CD4-positive, alpha-beta T cell treated with Interferon gamma for 1 hour (primary cell): ENCODE results near the gene GIMAP4.
"Not testable (repeated sequence)": the region's sequence is repeated elsewhere in the genome, so short reads cannot be mapped to it uniquely, and the experiment has no call there.

Experiments used
- DNase-seq: peaks from one replicate; pipeline ENCODE4 v3.0.0-alpha.2; 2020

The GIMAP4 gene

DNA sequence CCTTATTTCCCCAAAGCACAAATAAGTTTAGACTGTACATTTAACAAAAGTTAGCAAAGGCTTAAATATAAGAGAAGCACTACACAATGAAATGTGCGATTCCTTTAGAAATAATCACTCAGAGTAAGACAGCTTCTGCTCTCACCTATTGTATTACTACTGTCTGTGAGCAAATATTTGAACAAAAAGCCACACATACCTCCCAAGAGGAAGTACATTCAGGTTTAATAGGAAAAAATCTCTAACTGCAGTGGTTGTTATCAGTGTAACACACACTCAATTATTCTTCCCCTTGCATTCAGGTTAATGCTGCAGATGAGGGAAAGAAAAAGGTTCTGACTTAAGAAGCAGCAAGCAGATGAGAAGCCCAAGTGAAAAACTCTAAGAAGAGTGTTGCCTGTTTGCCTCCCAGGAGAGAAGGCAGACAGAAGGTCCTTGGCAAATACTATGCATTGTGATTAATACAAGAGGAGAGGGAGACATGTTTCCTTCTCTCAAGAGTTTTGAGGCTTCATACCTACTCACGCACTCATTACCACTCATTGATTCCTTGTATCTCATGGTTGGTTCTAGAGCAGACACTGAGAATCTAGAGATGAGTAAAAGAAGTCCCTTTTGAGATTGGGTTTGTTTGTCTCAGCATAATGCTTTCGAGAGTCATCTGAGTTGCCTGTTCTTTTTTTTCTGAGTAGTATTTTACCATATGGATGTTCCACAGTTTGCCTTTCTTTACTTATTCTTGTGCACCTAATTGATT, 13.6 kb downstream of the GIMAP4 start:
- DNase-seq = no peak

DNA sequence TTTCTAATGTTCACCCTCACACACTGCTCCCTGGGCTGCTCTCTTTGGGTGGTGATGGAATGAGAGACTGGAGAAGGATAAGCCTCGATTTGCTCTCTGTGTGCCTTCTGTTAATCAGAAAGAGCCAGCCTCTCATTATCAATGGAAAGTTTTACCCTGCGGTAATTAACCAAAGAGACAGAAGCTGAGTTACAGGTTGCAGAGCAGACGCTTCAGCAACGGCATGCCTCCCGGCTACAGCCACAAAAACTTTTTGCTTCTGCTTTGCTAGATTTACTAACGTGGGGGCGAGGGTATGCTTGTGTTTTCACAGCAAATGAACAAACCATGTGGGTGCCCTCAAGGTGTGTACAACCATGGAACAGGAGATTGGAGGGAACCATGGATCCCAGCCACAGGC, 18.0 kb downstream of the GIMAP4 start:
- DNase-seq = no peak

DNA sequence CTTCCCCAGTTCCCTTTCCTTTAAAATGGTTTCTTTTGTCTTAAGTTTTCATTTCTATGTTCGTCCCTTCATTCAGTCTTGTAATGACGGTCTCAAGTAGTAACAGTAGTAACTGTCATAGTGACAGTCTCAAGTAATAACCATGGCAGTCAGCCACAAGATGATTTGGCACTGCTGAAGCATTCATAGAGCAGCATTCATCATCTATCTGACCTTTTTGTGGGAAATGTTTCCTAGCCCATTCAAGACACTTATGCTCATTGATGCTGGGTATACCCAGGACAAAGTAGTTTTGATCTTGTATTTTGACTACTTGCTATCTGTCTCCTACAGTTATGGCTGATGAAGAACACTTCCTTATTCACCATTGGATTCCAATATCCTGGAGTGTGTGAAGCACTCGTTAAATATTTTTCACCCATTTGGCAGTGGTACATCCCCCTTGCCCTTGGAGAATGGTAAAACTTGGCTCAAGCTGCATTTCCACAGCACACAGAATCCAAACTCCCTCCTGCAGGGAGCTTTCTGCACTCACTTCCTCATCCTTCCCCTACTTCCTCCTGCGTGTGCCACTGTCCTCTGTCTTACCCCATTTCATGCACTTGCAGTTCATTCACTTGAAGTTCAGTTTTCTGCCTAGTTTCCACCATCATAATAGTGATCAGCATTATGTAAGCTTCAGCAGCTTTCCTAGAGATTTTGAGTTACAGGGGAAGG, 19.0 kb downstream of the GIMAP4 start:
- peak; percentile 25 for DNase-seq

DNA sequence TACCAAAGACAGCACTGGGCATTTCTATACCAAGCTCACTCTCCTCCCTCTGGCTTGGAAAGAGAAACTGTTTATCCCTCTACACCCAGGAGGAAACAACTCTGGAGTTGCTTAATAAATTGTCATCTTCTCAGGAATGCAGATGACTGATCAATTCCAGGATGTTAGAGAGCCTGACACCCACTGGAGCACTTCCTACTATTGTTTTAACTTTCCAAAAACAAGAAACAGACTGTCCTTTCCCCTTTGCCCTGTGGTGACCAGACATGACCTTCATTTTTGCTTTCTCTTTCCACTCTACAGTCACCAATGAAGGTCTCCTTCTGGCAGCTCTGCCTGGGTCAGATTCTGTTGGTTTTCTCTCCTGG, 19.6 kb downstream of the GIMAP4 start:
- DNase-seq = no peak

DNA sequence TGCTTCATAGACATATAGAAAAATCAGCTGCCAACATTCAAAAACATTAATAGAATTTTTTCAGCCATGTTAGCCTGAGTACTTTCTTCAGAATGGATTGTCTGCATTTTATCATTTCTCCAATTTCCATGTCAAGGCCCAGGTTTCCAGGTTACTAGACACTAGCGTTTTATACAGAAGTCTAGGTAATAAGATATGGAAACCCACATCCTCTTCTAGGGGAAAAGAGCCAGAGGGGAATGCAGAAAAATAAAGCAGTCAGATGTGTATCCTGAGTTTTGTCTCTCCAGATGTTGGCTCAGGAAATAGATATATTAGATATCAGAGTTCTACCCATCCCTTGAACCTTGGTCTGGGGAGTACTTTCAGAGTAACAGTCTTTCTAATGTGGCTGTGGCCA, 20.4 kb downstream of the GIMAP4 start:
- no peak for DNase-seq

DNA sequence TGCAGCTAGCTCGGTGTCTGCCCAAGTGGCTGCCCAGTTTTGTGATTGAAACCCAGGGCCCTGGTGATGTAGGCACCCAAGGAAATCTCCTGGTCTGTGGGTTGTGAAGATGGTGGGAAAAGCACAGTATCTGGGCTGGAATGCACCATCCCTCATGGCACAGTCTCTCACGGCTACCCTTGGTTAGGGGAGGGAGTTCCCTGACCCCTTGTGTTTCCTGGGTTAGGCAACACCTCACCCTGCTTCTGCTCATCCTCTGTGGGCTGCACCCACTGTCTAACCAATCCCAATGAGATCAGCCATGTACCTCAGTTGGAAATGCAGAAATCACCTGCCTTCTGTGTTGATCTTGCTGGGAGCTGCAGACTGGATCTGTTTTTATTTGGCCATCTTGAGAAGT, 27.6 kb downstream of the GIMAP4 start:
- DNase-seq = no peak

DNA sequence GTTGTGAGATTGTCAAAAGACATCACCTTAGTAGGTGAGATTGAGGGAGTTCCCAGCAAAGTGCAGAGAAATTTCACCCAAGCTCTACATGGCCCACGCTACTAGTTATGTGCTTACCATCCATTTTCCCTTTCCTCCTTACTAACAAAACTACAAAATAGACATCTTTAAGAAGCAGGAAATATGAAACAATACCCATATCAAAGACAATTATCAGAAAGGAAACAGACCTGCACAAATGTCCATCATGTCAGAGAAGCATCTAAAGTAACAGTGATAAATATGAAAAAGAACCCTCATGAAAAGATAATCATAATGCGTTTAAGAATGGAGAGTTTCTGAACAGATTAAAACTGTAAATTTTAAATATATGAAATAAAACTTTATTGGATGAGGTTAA, 28.2 kb downstream of the GIMAP4 start:
- no peak for DNase-seq

DNA sequence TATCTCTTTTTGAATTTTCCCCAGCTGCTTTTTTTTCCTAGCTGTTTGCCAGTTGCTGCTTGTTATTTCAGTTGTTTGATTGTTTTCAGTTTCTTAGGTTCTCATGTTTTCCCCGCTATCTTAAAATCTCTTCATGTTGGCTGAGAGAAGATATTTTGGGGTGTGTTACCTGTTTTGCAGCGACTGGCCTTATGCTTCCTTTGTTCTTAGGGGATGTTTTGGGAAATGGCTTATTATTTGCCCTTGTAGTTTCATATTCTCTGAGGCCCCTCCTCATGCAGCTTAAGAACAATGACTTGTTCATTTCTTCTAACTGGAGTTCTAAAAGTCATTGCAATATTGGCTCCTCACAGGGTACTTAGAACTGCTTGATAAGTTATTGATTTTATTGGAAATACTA, 36.4 kb downstream of the GIMAP4 start:
- DNase-seq = not testable (repeated sequence)

DNA sequence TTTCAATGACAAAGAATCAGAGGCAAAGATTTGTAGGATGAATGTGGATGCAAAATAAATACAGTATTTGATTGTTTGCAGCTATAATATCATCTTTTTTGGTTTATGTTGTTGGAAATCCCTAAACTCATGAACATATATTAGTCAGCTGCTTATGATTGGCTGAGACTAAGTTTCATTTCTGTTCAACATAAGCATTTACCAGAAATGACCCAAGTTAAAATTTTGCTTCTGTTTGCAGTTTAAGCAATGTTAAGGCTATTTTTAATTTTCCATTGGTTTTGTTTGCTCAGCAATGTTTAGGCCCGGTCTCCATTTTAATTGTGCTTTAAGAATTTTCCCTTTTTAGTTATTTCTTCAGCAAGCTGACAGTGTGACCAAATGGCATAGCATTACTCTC, 43.0 kb downstream of the GIMAP4 start:
- no peak for DNase-seq

DNA sequence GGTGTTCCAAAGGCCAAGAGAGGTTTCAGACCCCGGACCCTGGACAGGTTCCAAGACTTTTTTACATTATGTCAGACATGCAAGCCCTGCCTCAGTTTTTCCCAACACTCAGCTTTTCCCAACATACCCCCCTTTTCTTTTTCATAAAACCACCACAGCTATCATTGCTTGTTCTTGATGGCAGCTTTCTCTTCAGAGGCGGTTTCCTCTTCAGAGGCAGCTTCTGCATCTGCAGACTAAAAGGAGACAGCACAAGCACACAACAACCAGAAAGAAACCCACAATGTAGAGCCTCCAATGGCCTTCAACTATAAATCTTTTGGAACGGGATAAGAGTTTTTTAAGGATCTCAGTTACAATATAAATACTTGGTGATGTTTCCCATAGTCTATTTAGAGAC, 45.7 kb downstream of the GIMAP4 start:
- no peak for DNase-seq

DNA sequence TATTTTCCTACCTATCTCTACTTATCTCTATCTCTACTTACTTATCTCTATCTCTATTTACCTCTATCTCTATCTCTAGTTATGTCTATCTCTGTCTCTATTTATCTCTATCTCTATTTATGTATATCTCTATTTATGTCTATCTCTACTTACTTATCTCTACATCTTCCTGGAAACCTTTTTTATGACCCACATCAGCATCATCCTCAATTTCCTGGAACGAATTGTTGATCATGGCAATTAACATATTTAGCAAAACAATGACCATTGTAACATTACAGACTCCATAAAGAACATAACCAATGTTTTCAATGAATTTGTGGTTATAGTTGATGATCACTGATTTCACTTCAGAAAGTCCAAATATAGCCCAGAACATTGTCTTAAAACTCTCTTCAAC, 46.7 kb downstream of the GIMAP4 start:
- DNase-seq = no peak

DNA sequence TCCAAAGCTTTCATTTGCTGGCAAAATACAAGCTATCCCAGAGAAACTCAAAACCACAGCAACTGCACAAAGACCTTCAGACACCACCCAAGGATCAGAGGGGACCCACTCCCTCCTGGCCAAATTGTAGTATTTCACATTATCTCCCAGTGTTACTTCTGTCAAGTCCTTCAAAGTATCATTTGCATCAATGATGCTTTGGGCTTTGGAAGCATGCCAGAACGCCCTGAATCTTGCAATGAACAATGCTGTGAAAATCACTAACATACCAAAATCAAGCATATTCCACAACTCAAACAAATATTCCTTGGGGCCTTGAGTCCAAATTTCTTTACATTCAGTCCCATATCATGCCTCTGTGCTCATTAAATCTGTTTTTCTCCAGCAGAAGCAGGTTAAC, 47.2 kb downstream of the GIMAP4 start:
- DNase-seq = not testable (repeated sequence)

DNA sequence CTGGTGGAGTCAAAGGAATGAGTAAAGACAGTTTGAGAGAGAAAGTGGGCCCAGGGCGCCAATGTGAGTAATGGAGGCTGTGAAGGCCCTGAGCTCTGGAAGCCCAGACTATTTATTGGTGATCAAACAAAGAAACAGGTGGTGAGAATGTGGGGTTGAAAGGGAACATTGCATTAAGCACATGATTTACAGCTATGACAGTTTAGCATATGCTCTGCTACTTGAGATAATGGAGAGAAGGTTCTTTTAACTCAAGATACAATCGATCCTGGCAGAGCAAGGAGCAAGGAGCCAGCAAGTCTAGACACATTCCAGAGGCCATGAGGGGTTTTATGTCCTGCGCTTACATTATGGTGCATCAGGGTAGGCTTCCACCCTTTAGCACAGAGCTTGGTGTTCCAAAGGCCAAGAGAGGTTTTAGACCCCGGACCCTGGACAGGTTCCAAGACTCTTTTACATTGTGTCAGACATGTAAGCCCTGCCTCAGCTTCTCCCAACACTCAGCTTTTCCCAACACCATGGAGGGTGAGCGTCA, 48.1 kb downstream of the GIMAP4 start:
- DNase-seq = not testable (repeated sequence)

DNA sequence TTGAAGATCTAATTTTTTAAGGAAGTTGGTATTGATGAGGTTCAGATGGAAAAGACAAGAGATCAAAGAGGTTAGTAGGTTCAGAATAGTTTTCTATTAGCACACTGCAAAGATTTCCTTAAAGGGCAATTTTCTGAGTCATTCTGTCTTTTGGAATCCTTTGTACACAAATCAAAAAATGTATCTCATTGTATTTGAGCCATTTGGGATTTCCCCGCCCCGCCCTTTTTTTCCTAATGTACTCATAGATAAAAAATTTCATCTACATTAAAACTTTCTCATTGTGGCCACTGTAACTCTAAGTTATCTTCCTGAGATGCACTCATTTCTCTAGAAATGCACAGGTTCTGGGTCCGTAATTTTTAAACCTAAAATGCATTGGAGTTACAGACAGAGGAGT, 52.9 kb downstream of the GIMAP4 start:
- no peak for DNase-seq

DNA sequence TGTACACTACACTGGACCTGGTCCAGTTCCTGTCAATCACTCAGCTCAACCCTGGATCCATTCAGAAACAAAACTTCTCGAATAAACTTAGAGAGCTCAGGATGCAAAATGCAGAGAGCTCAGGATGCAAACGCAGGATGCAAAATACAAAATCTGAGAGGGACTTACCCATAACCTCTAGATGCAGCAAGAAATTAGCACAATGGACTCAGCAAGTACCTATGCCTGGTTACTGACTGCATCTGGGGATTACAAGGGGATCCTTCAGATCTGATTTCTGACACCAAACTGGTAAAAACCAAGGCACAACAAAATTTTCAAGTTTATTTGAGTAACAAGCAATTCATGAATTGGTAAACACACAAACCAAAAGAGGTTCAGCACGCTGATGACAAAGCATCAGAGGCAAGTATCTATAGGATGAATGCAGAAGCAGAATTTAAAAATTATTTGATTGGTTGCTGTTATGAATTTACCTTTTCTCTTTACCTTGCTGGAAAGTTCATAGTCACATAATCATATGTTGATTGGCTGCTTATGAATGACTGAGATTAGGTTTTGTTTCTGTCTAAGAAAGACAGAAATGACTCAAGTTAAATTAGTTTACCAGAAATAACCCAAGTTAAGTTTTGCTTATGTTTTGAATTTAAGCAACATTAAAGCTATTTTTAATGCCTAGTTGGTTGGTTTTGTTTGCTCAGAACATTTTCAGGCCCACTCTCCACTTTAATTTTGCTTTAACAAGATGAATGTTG, 53.6 kb downstream of the GIMAP4 start:
- no peak for DNase-seq

DNA sequence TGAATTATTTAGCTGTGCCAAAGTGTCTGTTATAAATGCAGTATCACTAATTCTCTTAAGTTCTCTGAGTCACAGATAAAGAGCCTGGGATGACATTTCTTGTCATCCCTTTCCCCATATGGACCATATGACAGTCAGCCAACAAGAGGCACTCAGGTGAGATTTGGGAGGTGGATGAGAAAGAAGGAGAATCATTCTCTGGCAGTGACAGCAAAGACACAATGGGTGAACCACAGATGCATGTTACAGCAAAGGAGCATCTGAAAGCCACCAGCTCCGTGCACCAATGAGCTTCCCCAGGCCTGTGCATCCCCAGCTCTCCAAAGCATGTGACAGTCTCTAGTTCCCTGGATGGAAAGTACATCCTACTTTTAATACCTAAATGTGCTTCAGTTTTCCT, 54.2 kb downstream of the GIMAP4 start:
- no peak for DNase-seq
